WI38 (cell line): ENCODE measurements around the gene ADAMTS1.

Experiments used
- H3K4me3 ChIP-seq: 2 replicates; pipeline ENCODE4 v1.5.1; 2011; ENCODE audit warnings: low read depth, mild to moderate bottlenecking, control low read depth, low read length
- TF ChIP-seq, protein P1 (sequence below): IDR thresholded peaks from 2 replicates; pipeline ENCODE4 v1.5.1; 2012; ENCODE audit warnings: low read depth, mild to moderate bottlenecking, control low read depth, low read length

Gene ADAMTS1

DNA sequence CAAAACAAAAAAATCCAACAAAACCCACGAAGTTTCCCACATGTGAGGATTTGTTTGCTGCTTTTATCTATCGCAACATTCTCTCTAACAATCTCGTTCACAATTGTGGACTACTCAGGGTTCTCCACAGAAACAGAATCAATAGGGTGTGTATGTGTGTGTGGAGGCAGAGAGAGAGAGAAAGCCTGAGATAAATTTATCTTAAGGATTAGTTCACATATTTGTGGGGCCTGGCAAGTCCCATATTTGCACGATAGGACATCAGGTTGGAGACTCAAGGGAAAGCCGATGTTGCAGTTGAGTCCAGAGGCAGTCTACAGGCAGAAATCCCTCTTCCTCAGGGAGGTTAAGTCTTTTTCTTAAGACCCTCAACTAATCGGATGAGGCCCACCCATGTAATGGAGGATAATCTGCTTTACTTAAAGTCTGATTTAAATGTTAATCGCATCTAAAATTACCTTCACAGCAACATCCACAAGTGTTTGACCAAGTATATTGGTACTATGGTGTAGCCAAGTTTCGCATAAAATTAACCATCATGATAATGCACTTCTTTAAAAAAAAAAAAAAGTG lies 31.7 kb downstream of the ADAMTS1 start:
- H3K4me3 ChIP-seq: no peak overlapping the region
- TF ChIP-seq, protein P1, sequence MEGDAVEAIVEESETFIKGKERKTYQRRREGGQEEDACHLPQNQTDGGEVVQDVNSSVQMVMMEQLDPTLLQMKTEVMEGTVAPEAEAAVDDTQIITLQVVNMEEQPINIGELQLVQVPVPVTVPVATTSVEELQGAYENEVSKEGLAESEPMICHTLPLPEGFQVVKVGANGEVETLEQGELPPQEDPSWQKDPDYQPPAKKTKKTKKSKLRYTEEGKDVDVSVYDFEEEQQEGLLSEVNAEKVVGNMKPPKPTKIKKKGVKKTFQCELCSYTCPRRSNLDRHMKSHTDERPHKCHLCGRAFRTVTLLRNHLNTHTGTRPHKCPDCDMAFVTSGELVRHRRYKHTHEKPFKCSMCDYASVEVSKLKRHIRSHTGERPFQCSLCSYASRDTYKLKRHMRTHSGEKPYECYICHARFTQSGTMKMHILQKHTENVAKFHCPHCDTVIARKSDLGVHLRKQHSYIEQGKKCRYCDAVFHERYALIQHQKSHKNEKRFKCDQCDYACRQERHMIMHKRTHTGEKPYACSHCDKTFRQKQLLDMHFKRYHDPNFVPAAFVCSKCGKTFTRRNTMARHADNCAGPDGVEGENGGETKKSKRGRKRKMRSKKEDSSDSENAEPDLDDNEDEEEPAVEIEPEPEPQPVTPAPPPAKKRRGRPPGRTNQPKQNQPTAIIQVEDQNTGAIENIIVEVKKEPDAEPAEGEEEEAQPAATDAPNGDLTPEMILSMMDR: no peak

DNA sequence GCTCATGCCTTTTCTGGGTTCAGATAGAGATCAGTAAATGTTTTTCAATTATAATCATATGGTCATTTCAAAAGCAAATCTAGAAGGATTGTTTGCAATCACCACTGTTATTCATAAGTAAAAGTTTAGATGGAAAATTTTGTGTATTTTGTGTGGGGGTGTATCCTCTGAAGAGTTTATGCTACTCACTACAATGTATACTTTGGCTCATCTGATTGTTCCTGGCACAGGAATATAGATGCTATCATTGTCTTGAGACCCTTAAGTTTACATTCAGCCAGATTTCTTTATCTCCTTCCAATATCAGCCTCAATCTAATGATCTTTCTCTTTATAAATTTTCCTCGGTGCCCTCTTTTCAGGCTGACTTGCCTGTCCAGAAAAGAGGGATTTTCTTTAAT lies 33.0 kb downstream of the ADAMTS1 start:
- TF ChIP-seq, protein P1: no peak
- no peak overlapping the region for H3K4me3 ChIP-seq

- no peak overlapping the region for H3K4me3 ChIP-seq
- TF ChIP-seq, protein P1: no peak
Observed at GRCh38 chr21:26811482-26811881, 33.7 kb downstream of the ADAMTS1 start.

- TF ChIP-seq, protein P1: no peak
- no peak overlapping the region for H3K4me3 ChIP-seq
Observed at GRCh38 chr21:26810676-26811415, 34.4 kb downstream of the ADAMTS1 start.

- TF ChIP-seq, protein P1: no peak
- no peak overlapping the region for H3K4me3 ChIP-seq
Observed at GRCh38 chr21:26810266-26810665, 34.9 kb downstream of the ADAMTS1 start.

DNA sequence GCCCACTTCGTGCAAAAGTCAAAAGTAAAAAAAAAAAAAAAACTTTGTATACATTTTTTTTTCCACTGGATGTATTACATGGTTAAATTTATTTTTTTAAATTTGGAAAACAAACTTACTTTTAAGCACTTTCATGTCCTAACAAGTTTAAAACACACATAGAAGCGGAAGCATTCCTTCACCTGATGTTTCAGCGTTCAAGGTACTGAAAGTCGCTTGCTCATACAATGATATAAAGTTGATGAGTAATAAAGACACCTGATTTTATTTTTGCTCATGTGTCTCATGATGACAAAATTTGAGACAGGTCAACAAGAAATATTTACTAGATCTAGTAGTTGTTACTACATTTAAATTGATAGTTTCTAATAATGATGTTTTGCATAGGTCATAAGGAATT lies 35.5 kb downstream of the ADAMTS1 start:
- TF ChIP-seq, protein P1: no peak
- H3K4me3 ChIP-seq: no peak overlapping the region

DNA sequence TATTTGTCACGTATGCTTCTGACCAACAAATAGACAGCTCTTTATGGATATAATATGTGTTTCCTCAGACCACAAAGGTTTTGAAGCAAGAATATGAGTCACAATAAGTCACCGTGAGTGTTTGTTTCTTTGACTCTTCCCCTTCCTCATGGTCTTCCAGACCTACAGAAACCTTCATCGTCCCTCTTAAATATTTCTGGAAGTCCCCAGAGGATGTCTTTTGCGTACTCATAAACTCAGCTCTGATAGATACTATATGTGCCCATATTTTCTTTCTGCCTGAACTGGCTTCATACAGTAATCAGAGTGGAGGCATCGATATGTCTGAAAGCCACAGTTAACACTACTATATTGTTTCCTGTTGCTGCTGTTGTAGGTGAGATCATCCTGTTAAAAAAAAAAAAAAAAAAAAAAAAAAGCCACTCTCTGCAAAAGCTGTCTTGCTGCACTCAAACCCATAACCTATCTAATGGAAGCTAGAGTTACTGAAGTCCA lies 38.4 kb downstream of the ADAMTS1 start:
- TF ChIP-seq, protein P1: no peak
- H3K4me3 ChIP-seq: no peak overlapping the region
